ENCODE data around the gene ZFR2.

The ZFR2 gene

DNA sequence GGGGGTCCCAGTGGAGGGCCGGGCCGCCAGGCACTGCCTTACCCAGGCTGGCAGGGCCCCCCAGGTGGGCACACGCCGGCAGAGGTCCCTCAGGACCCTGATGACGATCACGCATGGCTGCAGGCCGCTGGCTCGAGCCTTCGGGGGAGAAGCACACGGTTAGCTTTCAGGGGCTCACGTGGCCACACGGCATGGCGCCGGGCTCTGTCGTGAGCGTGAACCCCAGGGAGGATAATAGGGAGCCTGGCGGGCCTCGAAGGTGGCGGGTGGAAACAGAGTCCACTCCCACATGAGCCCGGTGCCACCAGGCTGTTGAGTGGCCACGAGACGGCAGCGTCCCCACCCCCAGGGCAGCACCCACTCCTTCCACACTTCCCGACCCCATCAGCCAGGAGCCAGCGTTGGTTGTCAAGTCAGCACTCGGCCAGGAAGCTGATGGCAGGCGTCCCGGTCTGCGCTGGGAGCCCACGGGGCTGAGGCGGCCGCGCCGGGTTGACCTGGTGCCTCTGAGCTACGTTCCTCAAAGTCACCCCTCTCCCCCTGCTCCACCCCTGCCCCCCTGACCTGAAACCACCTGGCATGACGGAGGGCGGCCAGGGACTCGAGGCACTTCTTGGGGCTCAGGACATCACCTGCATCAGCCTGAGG is 58.0 kb downstream of the ZFR2 start:
- Histone ChIP-seq H3K36me3 (no peaks in the 10 kb centered on the region), H3K4me3 (ENCODE audit: low read depth, low read length) (no peak overlapping the region), H3K4me1 (no peaks in the 10 kb centered on the region), H3K9me3 (no peaks in the 10 kb centered on the region), H3K27me3 (no peaks in the 10 kb centered on the region)
- no peak for DNase-seq
- TF ChIP-seq, protein P1, sequence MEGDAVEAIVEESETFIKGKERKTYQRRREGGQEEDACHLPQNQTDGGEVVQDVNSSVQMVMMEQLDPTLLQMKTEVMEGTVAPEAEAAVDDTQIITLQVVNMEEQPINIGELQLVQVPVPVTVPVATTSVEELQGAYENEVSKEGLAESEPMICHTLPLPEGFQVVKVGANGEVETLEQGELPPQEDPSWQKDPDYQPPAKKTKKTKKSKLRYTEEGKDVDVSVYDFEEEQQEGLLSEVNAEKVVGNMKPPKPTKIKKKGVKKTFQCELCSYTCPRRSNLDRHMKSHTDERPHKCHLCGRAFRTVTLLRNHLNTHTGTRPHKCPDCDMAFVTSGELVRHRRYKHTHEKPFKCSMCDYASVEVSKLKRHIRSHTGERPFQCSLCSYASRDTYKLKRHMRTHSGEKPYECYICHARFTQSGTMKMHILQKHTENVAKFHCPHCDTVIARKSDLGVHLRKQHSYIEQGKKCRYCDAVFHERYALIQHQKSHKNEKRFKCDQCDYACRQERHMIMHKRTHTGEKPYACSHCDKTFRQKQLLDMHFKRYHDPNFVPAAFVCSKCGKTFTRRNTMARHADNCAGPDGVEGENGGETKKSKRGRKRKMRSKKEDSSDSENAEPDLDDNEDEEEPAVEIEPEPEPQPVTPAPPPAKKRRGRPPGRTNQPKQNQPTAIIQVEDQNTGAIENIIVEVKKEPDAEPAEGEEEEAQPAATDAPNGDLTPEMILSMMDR (IDR thresholded peaks at IDR 0.05; ENCODE audit: low read depth, low read length), result no peak

DNA sequence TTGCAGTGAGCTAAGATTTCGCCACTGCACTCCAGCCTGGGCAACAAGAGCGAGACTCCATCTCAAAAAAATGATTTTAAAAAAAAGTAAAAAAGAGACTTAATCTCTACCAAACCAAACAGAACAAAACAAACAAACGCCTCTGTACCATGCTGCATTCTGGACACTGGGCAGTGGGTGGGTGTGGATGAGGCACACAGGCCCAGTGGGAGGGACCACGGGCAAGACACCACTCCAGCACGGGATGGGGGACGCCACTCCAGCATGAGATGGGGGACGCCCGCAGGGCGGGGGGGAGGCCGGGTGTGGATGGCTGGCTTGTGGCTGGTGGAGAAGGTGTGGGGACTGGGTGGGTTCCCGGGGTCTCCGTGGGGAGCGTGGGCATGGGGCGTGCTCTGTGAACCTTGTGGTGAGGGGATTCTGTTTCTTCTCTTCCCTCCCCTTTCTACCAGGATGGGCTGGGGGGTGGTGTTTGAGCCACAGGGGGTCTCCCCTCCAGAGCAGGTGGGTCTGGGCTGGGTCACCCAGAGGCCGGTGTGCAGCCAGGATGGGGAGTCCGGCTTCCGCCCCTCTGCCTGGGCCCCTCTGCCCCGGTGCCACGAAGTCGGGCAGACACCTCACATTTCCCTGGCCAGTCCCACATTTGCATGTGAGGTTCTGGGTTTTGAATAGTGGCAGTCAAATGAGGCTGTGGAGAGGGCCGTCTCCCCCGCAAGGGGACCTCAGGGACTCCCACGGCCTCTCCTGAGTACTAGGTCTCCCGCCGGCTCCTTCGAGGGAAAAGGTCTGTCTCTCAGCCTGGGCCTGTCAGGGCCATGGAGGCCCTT is 58.7 kb downstream of the ZFR2 start:
- DNase-seq, result no peak
- TF ChIP-seq, protein P1 (IDR thresholded peaks at IDR 0.05; ENCODE audit: low read depth, low read length), result no peak
- Histone ChIP-seq H3K27me3 (no peaks in the 10 kb centered on the region), H3K4me1 (no peaks in the 10 kb centered on the region), H3K36me3 (no peaks in the 10 kb centered on the region), H3K9me3 (no peaks in the 10 kb centered on the region), H3K4me3 (ENCODE audit: low read depth, low read length) (no peak overlapping the region)

DNA sequence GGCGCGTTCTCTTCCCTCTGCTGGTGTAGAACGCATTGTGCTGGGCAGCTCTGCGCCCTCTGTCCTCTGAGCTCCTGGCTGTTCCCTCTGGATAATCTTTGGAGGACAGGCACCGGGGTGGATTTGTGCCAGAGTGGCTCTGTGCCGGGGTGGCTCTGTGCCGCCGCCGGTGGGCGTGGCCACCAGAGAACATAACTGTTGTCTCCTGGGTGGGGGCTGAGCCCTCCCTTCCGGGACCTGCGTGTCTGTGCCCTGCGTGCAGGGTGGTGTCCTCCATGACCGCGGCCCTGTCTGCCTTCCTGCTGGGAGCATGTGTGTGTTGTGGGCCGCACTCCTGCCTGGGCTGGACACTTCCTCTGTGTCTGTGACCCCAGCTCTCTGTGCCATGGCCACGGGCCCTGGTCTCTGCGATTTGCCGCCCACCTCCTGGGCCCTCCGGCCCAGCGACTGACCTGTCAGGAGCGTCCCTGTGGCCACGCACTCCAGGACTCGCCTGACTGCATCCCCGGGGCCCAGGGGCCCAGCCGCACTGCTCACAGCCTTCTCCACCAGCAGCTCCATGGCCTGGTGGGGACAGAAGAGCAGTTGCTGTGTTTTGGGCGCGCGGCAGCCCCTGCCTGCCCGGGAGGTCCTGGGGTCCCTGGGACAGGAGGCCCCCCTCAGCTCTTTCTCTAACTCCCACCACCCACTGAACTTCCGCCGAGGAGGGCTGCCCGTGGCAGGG is 60.3 kb downstream of the ZFR2 start:
- no peak overlapping the region for H3K4me3 ChIP-seq (ENCODE audit: low read depth, low read length)
- DNase-seq, result no peak
- no peaks in the 10 kb centered on the region for H3K27me3 ChIP-seq
- H3K36me3 ChIP-seq, result no peaks in the 10 kb centered on the region
- TF ChIP-seq, protein P1 (IDR thresholded peaks at IDR 0.05; ENCODE audit: low read depth, low read length), result no peak
- H3K4me1 ChIP-seq, result no peaks in the 10 kb centered on the region
- H3K9me3 ChIP-seq, result no peaks in the 10 kb centered on the region

DNA sequence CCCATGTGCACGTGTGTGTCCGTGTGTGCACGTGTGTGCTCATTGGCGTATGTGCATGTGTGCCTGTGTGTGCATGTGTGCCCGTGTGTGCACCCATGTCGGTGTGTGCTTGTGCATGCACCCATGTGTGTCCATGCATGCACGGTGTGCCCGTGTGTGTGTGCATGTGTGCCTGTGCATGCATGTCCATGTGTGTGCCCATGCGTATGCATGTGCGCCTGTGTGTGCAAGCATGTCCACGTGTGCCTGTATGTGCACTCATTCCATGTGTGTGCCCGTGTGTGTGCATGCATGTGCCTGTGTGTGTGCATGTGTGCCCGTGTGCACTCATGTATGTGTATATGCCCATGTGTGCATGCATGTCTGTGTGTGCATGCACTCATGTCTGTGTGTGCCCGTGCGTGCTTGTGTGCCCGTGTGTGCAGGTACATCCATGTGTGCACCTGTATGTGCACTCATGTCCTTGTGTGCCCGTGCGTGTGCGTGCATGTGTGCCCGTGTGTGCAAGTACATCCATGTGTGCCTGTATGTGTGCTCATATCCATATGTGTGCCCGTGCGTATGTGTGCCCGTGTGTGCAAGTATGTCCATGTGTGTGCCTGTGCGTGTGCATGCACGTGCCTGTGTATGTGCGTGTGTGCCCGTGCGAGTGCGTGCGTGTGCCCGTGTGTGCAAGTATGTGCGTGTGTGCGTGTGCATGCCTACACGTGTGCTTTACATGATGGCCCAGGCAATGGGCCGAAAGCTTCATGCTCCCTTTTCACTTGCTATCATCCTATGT is 61.1 kb downstream of the ZFR2 start:
- no peak overlapping the region for H3K4me3 ChIP-seq (ENCODE audit: low read depth, low read length)
- no peaks in the 10 kb centered on the region for H3K36me3 ChIP-seq
- no peaks in the 10 kb centered on the region for H3K27me3 ChIP-seq
- H3K4me1 ChIP-seq, result no peaks in the 10 kb centered on the region
- no peak for DNase-seq
- H3K9me3 ChIP-seq, result no peaks in the 10 kb centered on the region
- TF ChIP-seq, protein P1 (IDR thresholded peaks at IDR 0.05; ENCODE audit: low read depth, low read length), result no peak

DNA sequence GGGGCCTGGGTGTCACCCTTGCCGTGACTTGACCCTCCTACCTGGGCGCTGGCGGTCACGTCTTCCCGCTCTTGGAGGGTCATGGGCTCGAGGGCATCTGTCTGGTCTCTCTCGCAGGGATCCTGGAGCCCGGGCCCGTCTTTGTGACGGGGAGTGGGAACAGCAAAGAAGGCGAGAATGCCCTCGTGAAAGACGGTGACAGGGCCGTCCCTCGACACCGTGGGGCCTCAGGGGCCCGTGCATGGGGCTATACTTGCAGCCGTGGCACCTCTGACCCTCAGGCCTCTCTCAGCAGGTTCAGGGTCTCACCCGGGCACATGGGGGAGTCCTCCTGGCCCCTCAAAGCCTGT is 61.7 kb downstream of the ZFR2 start:
- Histone ChIP-seq H3K4me1 (no peaks in the 10 kb centered on the region), H3K36me3 (no peaks in the 10 kb centered on the region)

More for the DNA sequence above, 61.7 kb downstream of the ZFR2 start:
- Histone ChIP-seq H3K4me3 (ENCODE audit: low read depth, low read length) (no peak overlapping the region), H3K9me3 (no peaks in the 10 kb centered on the region), H3K27me3 (no peaks in the 10 kb centered on the region)
- DNase-seq, result no peak
- TF ChIP-seq, protein P1 (IDR thresholded peaks at IDR 0.05; ENCODE audit: low read depth, low read length), result no peak
